GM21360 (cell line): ENCODE measurements around the gene UBASH3B.
A peak's percentile ranks its signal among the peaks of the same experiment; 100 is the strongest.

ENCODE experiments used
- ATAC-seq: cut with Tn5 transposase; IDR thresholded peaks from one replicate; pipeline ENCODE4 v1.9.1; 2021; ENCODE audit warnings: mild to moderate bottlenecking, moderate library complexity; ENCODE audit not compliant: unreplicated experiment

UBASH3B gene

DNA sequence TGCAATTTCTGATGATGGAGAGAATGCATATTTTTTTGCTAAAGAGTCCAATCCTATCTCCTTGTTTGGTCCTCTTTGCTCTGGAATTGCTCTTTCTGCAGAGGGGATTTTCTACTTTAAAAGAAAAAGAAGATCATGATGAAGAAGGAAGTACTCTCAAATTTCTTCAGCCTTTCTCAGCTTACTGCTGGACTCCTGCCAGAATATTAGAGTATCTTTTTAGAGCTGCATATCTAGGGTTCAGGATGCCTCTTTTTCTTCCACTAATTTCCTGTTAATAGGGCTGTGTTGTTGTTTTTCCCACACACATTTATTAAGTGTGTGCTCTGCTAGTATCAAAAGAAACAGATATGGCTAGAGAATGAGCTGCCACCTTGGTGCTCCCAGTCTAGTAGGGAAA is 18.2 kb downstream of the UBASH3B start:
- no peak for ATAC-seq

- no peak for ATAC-seq
Measured at GRCh38 chr11:122676638-122677037, 21.1 kb downstream of the UBASH3B start.

DNA sequence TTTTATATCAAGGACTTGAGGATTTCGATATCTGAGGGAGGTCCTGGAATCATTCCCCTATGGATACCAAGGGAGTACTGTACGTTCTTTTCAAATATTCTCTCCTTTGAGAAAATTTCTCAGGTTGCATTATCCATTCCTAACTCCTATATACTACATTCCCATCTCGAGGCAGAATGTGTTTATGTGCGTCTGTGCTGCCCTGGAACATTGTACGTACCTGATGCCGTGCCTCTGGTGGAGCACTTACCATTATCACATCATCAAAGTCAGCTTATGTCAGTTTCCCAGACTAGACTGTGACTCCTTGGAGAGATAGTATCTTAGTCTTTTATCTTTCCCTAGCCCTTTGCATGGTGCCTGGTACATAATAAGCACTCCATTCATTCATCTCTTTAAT is 21.7 kb downstream of the UBASH3B start:
- no peak for ATAC-seq

- ATAC-seq, result no peak
Measured at GRCh38 chr11:122678406-122678805, 22.9 kb downstream of the UBASH3B start.

DNA sequence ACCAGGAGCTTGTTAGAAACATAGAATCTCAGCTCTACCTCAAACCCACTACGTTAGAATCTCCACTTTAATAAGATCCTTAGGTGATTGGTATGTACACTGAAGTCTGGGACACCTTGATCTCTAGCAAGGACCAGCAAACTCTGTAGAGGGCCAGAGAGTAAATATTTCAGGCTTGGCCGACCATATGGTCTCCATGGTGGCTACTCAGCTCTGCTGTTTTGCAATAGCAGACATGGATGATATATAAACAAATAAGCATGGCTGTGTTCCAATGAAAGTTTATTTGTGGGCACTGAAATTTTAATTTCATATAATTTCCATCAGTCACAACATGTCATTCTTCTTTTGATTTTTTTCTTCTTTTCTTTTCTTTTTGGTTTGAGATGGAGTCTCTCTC is 23.9 kb downstream of the UBASH3B start:
- ATAC-seq, result no peak

DNA sequence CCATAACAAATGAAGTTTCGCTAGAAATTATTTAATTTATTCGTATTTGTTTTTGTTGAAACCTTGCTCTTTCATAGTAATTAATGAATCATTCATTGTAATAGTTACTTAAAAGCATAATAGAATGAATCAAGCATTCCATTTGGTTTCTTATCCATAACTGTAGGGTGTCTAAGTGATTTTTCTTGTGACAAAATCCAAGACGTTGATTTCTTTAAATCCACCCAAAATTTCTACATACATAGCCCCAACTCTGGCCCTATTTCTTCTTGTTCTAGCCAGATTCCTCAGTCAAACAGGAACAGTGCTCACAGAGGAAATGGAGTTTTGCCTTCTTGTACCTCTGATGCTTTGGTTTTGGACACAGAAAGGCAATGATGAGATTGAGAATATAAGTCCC is 25.5 kb downstream of the UBASH3B start:
- ATAC-seq, result no peak

GRCh38 chr11:122681735-122682134 is 26.2 kb downstream of the UBASH3B start:
- ATAC-seq, result no peak

DNA sequence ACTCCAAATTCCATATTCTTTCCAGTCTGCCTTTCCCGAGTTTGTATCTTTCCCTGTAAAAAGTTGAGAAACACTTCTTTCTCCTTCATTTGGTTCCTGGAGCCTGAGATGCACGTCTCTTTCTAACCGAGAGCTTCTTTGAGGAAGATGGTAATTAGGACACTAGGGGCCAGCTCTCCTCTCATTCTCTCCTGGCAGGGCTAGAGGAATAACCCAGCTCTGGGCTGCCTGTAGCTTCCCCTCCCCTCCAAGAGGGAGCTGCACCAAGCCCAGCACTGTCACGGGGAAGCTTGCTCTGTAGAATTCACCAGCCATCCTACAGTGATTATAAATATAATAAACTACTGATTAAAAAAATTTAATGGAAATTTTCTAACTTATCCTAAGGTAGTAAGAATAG is 26.9 kb downstream of the UBASH3B start:
- no peak for ATAC-seq

DNA sequence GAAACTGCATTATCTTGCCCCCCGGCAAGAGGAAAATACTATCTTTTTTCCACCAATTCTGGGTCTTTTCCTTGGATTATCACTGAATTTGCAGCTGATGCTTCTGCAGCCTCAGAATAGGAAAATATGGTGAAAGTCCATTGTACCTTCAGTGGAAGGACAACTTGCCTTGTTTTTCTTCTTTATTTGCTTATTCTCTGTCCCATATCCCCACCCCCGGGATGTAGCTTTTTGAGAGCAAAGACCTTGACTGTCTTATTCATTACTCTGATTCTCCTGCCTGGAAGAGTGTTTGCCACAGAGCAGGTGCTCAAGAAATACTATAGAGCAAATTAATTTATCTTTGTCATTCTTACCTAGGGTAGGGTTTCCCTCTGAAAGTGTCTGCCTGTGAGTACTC is 29.5 kb downstream of the UBASH3B start:
- no peak for ATAC-seq

DNA sequence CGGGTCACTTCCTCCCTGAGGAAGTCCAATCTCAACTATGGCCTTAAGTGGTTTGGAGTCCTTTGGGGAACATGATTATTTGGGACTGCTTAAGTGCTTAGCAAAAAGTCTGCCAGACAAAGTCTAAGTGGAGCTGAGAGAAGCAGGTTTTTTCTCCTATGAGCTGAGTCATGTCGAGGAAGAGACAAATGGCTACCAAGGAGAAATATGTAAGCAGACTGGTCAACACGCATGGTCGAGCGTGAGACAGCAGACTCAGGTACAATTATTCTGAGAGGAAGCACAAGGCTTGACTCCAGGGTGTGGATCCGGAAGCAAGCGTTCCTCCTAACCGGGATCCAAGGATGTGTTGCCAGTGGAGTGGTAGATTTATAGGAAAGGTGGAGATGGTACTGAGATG is 30.6 kb downstream of the UBASH3B start:
- no peak for ATAC-seq

GRCh38 chr11:122690384-122690783 is 34.9 kb downstream of the UBASH3B start:
- no peak for ATAC-seq

GRCh38 chr11:122690801-122691548 is 35.5 kb downstream of the UBASH3B start:
- ATAC-seq, result no peak

GRCh38 chr11:122691549-122692150 is 36.1 kb downstream of the UBASH3B start:
- ATAC-seq, result no peak

GRCh38 chr11:122692444-122692843 is 36.9 kb downstream of the UBASH3B start:
- no peak for ATAC-seq

- ATAC-seq, result no peak
Measured at GRCh38 chr11:122695076-122695615, 39.6 kb downstream of the UBASH3B start.

- peak; percentile 66 for ATAC-seq
Measured at GRCh38 chr11:122696662-122697061, 41.1 kb downstream of the UBASH3B start.

DNA sequence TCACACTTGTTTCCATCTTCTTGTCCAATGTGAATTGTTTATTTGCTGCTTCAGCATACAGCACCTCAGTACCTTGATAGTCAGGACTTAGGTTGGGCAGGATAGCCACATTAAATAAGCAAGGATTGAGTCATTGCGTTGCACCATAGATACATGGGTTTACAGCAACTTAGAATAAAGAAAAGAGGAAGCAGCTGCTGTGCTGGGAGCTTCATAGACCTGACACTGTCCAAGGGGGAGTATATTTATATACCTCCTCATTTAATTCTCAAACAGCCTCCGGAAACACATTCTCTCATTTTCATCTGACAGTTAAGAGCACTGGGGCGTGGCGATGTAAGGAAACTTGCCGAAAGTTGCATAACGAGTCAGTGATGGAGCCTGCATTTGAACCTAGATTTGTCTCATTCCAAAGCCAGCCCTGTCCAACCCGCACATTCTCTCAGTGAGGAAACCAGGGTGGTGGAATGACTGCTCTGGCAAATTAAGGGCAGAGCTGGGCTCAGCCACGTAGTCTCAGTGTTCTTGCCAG is 42.2 kb downstream of the UBASH3B start:
- peak; percentile 86 for ATAC-seq

DNA sequence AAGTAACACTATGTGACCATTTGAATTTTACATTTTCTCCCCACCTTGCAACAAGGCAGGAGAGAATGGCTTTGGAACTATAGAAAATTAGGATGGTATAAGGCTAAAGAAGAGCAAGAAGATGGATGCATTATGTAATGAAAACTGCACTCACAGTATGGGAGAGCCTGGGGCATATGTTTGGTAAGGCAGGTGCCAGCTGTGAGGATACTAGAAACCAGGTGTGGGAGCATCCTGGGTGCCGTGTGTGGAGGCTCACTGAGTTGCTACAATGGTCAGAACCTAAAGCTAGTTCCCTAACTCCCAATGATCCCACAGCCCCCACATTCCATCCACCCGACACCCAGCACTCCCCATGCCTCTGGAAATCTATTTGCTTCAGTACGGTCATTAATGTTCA is 42.9 kb downstream of the UBASH3B start:
- no peak for ATAC-seq

GRCh38 chr11:122700666-122701065 is 45.1 kb downstream of the UBASH3B start:
- ATAC-seq, result no peak

- no peak for ATAC-seq
Measured at GRCh38 chr11:122701143-122701542, 45.6 kb downstream of the UBASH3B start.

DNA sequence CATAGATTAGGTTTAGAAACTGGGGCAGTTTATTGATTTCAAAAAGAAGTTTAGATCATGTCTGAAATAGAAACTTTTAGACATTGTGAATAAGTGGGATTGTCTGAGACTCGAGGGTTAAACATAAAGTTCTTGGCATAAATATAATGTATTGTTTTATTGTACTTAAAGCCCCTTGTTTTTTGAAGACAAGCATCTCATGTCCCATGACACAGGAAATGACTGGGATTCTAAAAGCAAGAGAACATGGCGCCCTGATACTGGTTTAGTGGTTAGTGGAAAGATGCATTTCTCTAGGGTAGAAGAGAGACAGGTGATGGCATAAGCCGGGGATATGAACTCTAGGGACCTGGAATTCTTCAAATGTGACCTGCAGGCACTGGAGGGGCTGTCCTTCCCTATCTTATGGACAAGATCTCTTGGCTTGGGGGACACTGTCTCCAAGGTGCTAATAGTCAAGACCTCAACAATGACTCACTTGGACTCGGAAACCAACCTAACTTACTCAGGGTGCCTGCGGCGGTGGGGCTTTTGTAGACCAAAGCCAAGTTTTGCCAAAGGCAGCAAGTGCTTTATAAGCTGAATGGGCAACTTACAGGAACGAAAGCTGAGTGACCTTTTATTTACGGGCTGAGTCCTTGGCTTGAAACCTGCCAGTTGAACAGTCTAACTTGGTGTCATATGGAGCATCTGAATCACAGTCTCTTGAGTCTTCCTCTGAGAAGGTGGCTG is 48.2 kb downstream of the UBASH3B start:
- no peak for ATAC-seq

DNA sequence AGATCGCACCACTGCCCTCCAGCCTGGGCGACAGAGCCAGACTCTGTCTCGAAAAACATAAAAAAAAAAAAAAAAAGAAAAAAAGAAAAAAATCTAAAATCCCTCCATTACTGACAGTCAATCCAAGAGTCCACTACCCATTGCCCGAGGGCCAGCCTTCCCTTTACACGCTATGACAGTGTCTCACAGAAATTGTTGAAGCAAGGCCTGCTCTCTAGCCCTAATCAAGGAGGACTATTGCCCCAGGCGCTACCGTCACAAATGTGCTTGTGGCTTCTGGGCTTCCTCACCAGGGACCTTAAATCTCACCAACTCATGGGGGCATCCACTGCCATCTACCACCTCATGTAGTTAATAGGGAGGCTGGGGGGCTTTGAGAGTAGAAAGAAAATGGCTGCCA is 49.9 kb downstream of the UBASH3B start:
- ATAC-seq, result no peak
